ENCODE data around the gene SYCN. TPM values are rescaled to one million over a fixed set of nuclear protein-coding genes. Genes with fewer than 3 reads are reported as not detected.

The SYCN gene
- total and polyA plus RNA-seq, 2 donors (not counting 3 experiments of a cell fraction or from before 2014, with no cell fraction given) = not detected

DNA sequence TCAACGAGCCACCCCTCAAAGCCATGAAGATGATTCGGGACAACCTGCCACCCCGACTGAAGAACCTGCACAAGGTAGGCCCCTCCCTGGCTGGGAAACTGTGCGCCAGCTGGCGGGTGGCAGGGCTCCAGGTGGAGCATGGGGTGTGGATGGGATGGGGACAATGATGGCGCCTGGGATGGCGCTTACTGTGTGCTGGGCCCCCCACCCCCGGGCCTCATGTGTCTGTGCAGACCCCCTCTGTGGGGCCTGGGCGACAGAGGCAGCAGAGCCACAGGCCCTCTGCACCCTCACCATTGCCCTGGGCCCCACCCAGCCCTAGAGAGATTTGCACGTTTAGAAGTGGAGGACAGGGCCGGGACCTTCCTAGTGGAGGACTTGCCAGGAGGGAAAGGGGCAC is 26.3 kb downstream of the SYCN start:
- H3K36me3 ChIP-seq (ENCODE audit: control insufficient read depth in 2 of 2, extremely low read depth in 1 of 2, insufficient read depth in 2 of 2, low read length in 2 of 2) = peaks cover 3 to 23% of the 10 kb centered on the region in 2 experiments
- POLR2A ChIA-PET = no interaction called here

More for the DNA sequence above, 26.3 kb downstream of the SYCN start:
- Histone ChIP-seq H3K4me2 (ENCODE audit: insufficient read depth, low read length) (no peak overlapping the region), H3K27ac (ENCODE audit: insufficient read depth, low read depth, low read length) (no peak overlapping the region), H3K9me3 (replicated peaks; ENCODE audit: control insufficient read depth, insufficient read depth, low read length) (no peaks in the 10 kb centered on the region), H2AFZ (ENCODE audit: low read depth, low read length) (no peak overlapping the region), H3K27me3 (ENCODE audit: control insufficient read depth in 2 of 2, insufficient read depth in 2 of 2, low read length in 2 of 2) (no peaks in the 10 kb centered on the region), H4K20me1 (replicated peaks; ENCODE audit: control insufficient read depth, extremely low read depth, insufficient read depth, low read length) (no peaks in the 10 kb centered on the region), H3K4me1 (ENCODE audit: control insufficient read depth, extremely low read depth, insufficient read depth, low read length) (no peaks in the 10 kb centered on the region), H3K4me3 (replicated peaks in 1 of 3; ENCODE audit: insufficient read depth in 1 of 3, low read depth in 1 of 3, low read length in 3 of 3) (no peak overlapping the region), H3K9ac (replicated peaks; ENCODE audit: extremely low read depth, insufficient read depth, low read length) (no peak overlapping the region), H3K9me1 (replicated peaks; ENCODE audit: control insufficient read depth, extremely low read depth, insufficient read depth, low read length) (no peaks in the 10 kb centered on the region), H3K79me2 (ENCODE audit: control insufficient read depth, insufficient read depth, low read length) (no peaks in the 10 kb centered on the region)
- BruUV-seq (replicated peaks) = no TSS peak
- CTCF ChIA-PET = no interaction called here
- dilution Hi-C loops (cut with MboI; ENCODE audit: extremely low pct_ligation_motif_present, low sequenced_read_pairs) = no loop called here
- no peak for DNase-seq (ENCODE audit: low read depth, low spot score)
- TF ChIP-seq GATA2 (IDR thresholded peaks at IDR 0.05; ENCODE audit: insufficient read depth, insufficient read length, low read depth, low read length) = no peak
- TF ChIP-seq, protein P1, sequence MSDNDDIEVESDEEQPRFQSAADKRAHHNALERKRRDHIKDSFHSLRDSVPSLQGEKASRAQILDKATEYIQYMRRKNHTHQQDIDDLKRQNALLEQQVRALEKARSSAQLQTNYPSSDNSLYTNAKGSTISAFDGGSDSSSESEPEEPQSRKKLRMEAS (IDR thresholded peaks at IDR 0.05; ENCODE audit: insufficient read depth, insufficient read length) = no peak
- no peak for TF ChIP-seq POLR2AphosphoS5 (IDR thresholded peaks at IDR 0.05; ENCODE audit: insufficient read depth, low read depth, low read length)
- TF ChIP-seq FOS (IDR thresholded peaks at IDR 0.05; ENCODE audit: borderline replicate concordance, insufficient read depth, low read length) = no peak
- no peak for TF ChIP-seq MYC (IDR thresholded peaks at IDR 0.05; ENCODE audit: low read depth, low read length)
- TF ChIP-seq EZH2 (IDR thresholded peaks at IDR 0.05; ENCODE audit: borderline replicate concordance, low read depth, low read length, severe bottlenecking) = no peak
- no peak for TF ChIP-seq CTCF (IDR thresholded peaks at IDR 0.05; ENCODE audit: extremely low read depth in 1 of 2, insufficient read depth in 1 of 2, low read depth in 1 of 2, low read length in 2 of 2)
- TF ChIP-seq POLR2A (IDR thresholded peaks at IDR 0.05; ENCODE audit: low read depth, low read length) = no peak
- no peak for TF ChIP-seq JUN (IDR thresholded peaks at IDR 0.05; ENCODE audit: borderline replicate concordance, insufficient read depth, insufficient read length, low read depth)
- intact Hi-C loops (cut with micrococcal nuclease) = no loop called here
- FAIRE-seq = no peak
